ENCODE results near the gene CTNND1. TPM values are rescaled to one million over a fixed set of nuclear protein-coding genes. Genes with fewer than 3 reads are reported as not detected.

CTNND1 gene
- polyA plus RNA-seq, 1 donor from 2014 or later, result 70.3 TPM

- H4K20me1 ChIP-seq (ENCODE audit: insufficient read depth), result no peaks in the 10 kb centered on the region
- H3K9me3 ChIP-seq (ENCODE audit: low read length), result no peaks in the 10 kb centered on the region
- H3K36me3 ChIP-seq (ENCODE audit: insufficient read depth, low read length), result peaks cover 18% of the 10 kb centered on the region
- H3K27me3 ChIP-seq (ENCODE audit: insufficient read depth, low read depth, low read length), result no peaks in the 10 kb centered on the region
- H3K27ac ChIP-seq (ENCODE audit: low read length), result no peak overlapping the region
- no peaks in the 10 kb centered on the region for H3F3A ChIP-seq (ENCODE audit: insufficient read depth, low read length, poor library complexity, severe bottlenecking)
- H3K79me2 ChIP-seq (replicated peaks; ENCODE audit: insufficient read depth, low read length), result peaks cover 17% of the 10 kb centered on the region
- no peak overlapping the region for H2AFZ ChIP-seq (ENCODE audit: low read depth, low read length)
- H3K4me3 ChIP-seq (ENCODE audit: low read length), result no peak overlapping the region
- H3K9ac ChIP-seq (ENCODE audit: low read length), result no peak overlapping the region
- H3K4me2 ChIP-seq (ENCODE audit: low read length), result no peak overlapping the region
- no peaks in the 10 kb centered on the region for H3K9me2 ChIP-seq (ENCODE audit: insufficient read depth, low read length)
- TF ChIP-seq RAD21 (conservative IDR thresholded peaks at IDR 0.05), result no peak
- no peak for TF ChIP-seq TAF1 (IDR thresholded peaks at IDR 0.05; ENCODE audit: low read depth)
- TF ChIP-seq SMC3 (conservative IDR thresholded peaks at IDR 0.05; ENCODE audit: poor library complexity), result no peak
- no peak for TF ChIP-seq POLR2AphosphoS5 (IDR thresholded peaks at IDR 0.05)
- TF ChIP-seq EZH2 (IDR thresholded peaks at IDR 0.05; ENCODE audit: borderline replicate concordance, insufficient read depth, low read length, poor library complexity, severe bottlenecking), result no peak
- no peak for TF ChIP-seq MXI1 (conservative IDR thresholded peaks at IDR 0.05; ENCODE audit: poor library complexity, severe bottlenecking)
- TF ChIP-seq, protein P1, sequence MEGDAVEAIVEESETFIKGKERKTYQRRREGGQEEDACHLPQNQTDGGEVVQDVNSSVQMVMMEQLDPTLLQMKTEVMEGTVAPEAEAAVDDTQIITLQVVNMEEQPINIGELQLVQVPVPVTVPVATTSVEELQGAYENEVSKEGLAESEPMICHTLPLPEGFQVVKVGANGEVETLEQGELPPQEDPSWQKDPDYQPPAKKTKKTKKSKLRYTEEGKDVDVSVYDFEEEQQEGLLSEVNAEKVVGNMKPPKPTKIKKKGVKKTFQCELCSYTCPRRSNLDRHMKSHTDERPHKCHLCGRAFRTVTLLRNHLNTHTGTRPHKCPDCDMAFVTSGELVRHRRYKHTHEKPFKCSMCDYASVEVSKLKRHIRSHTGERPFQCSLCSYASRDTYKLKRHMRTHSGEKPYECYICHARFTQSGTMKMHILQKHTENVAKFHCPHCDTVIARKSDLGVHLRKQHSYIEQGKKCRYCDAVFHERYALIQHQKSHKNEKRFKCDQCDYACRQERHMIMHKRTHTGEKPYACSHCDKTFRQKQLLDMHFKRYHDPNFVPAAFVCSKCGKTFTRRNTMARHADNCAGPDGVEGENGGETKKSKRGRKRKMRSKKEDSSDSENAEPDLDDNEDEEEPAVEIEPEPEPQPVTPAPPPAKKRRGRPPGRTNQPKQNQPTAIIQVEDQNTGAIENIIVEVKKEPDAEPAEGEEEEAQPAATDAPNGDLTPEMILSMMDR (IDR thresholded peaks at IDR 0.05; ENCODE audit: poor library complexity, severe bottlenecking), result no peak
- no peak for TF ChIP-seq EP300 (conservative IDR thresholded peaks at IDR 0.05; ENCODE audit: poor library complexity, severe bottlenecking)
- TF ChIP-seq, protein P2, sequence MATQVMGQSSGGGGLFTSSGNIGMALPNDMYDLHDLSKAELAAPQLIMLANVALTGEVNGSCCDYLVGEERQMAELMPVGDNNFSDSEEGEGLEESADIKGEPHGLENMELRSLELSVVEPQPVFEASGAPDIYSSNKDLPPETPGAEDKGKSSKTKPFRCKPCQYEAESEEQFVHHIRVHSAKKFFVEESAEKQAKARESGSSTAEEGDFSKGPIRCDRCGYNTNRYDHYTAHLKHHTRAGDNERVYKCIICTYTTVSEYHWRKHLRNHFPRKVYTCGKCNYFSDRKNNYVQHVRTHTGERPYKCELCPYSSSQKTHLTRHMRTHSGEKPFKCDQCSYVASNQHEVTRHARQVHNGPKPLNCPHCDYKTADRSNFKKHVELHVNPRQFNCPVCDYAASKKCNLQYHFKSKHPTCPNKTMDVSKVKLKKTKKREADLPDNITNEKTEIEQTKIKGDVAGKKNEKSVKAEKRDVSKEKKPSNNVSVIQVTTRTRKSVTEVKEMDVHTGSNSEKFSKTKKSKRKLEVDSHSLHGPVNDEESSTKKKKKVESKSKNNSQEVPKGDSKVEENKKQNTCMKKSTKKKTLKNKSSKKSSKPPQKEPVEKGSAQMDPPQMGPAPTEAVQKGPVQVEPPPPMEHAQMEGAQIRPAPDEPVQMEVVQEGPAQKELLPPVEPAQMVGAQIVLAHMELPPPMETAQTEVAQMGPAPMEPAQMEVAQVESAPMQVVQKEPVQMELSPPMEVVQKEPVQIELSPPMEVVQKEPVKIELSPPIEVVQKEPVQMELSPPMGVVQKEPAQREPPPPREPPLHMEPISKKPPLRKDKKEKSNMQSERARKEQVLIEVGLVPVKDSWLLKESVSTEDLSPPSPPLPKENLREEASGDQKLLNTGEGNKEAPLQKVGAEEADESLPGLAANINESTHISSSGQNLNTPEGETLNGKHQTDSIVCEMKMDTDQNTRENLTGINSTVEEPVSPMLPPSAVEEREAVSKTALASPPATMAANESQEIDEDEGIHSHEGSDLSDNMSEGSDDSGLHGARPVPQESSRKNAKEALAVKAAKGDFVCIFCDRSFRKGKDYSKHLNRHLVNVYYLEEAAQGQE (IDR thresholded peaks at IDR 0.05; ENCODE audit: borderline replicate concordance), result no peak
These were observed 14.7 kb upstream of the CTNND1 start for GRCh38 chr11:57746920-57747319.

DNA sequence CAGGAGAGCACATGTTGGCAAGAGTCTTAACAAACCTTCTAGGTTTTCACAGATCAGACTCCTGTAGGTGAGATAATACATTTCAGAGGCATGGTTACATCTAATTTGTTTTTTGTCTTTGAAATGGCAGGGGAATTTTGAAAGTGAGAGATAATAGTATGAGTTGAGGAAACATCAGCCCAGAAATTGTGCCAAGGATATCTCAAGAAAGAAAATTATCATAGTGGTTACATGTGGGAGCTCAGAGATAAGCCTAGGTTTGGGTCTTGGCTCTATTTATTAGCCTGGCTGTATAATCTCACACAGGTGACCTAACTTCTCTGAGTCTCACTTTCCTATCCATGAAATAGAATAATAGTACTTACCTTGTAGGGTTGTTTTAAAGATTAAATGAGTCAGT is 10.4 kb upstream of the CTNND1 start:
- H3K79me2 ChIP-seq (replicated peaks; ENCODE audit: insufficient read depth, low read length), result no peaks in the 10 kb centered on the region
- TF ChIP-seq EZH2 (IDR thresholded peaks at IDR 0.05; ENCODE audit: borderline replicate concordance, insufficient read depth, low read length, poor library complexity, severe bottlenecking), result no peak
- TF ChIP-seq, protein P1 (IDR thresholded peaks at IDR 0.05; ENCODE audit: poor library complexity, severe bottlenecking), result no peak
- no peak for TF ChIP-seq MXI1 (conservative IDR thresholded peaks at IDR 0.05; ENCODE audit: poor library complexity, severe bottlenecking)
- TF ChIP-seq POLR2AphosphoS5 (IDR thresholded peaks at IDR 0.05), result no peak
- TF ChIP-seq SMC3 (conservative IDR thresholded peaks at IDR 0.05; ENCODE audit: poor library complexity), result no peak
- TF ChIP-seq, protein P2 (IDR thresholded peaks at IDR 0.05; ENCODE audit: borderline replicate concordance), result no peak
- TF ChIP-seq RAD21 (conservative IDR thresholded peaks at IDR 0.05), result no peak
- no peak for TF ChIP-seq TAF1 (IDR thresholded peaks at IDR 0.05; ENCODE audit: low read depth)
- TF ChIP-seq EP300 (conservative IDR thresholded peaks at IDR 0.05; ENCODE audit: poor library complexity, severe bottlenecking), result no peak
- no peak overlapping the region for H3K9ac ChIP-seq (ENCODE audit: low read length)
- no peaks in the 10 kb centered on the region for H3K9me3 ChIP-seq (ENCODE audit: low read length)
- peaks cover 3% of the 10 kb centered on the region for H3K36me3 ChIP-seq (ENCODE audit: insufficient read depth, low read length)
- H3K4me2 ChIP-seq (ENCODE audit: low read length), result no peak overlapping the region
- H3F3A ChIP-seq (ENCODE audit: insufficient read depth, low read length, poor library complexity, severe bottlenecking), result no peaks in the 10 kb centered on the region
- H4K20me1 ChIP-seq (ENCODE audit: insufficient read depth), result no peaks in the 10 kb centered on the region
- no peak overlapping the region for H2AFZ ChIP-seq (ENCODE audit: low read depth, low read length)
- H3K27ac ChIP-seq (ENCODE audit: low read length), result no peak overlapping the region
- H3K4me3 ChIP-seq (ENCODE audit: low read length), result no peak overlapping the region
- H3K9me2 ChIP-seq (ENCODE audit: insufficient read depth, low read length), result no peaks in the 10 kb centered on the region
- no peaks in the 10 kb centered on the region for H3K27me3 ChIP-seq (ENCODE audit: insufficient read depth, low read depth, low read length)

Data from neural cell (in vitro differentiated cells).